HG03571 (cell line): ENCODE measurements around the gene FHAD1.
"Not testable (repeated sequence)": the region's sequence is repeated elsewhere in the genome, so short reads cannot be mapped to it uniquely, and the experiment has no call there.

Source experiments
- ATAC-seq: cut with Tn5 transposase; IDR thresholded peaks from one replicate; pipeline ENCODE4 v1.9.1; 2021; ENCODE audit not compliant: unreplicated experiment

Gene FHAD1

DNA sequence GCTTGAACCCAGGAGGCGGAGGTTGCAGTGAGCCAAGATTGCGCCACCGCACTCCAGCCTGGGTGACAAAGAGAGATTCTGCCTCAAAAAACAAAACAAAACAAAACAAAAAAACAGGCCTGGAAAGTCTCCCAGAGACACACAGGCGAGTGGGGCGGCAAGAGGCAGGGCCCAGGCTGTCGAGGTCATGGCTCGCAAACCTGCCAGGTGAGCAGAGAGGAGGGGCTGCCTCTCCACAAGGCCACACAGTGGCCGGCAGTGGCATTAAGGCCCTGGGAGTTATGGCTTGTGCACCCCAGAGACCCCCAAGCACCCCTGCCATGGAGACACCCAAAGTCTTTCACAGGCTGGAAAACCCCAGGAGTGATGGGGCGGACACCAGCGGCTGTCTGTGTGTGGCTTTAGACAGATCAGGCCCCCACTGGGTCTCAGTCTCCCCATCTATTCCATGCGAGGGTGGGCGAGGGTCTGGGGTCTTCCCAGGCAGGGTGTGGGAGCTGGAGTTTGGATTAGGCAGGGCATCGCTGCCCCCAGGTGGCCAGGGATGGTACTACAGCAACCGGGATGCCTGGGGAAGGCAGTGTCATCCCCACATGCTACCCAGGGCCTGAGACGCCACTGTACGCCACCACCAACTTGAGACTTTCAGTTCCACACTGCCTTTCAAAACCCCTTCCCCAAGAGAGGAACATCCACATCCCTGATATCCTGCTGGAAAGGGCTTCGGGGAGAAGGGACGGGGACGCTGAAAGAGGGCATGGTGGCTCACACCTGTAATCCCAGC is 184.0 kb downstream of the FHAD1 start:
- ATAC-seq: no peak

DNA sequence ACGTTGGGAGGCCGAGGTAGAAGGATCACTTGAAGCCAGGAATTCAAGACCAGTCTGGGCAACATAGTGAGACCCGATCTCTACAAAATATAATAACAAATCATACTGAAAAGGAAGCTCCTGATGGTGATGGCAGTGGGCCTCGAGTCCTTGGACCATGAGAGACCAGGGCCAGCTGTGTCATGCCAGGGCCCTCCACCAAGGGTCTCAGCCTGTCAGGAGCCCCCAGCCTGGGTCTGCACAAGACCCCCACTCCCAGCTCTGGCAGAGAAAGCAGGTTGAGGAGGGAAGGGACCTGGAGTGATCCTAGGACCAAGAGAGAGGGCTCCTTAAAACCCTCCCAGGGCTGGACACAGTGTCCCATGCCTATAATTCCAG is 184.5 kb downstream of the FHAD1 start:
- ATAC-seq: no peak

DNA sequence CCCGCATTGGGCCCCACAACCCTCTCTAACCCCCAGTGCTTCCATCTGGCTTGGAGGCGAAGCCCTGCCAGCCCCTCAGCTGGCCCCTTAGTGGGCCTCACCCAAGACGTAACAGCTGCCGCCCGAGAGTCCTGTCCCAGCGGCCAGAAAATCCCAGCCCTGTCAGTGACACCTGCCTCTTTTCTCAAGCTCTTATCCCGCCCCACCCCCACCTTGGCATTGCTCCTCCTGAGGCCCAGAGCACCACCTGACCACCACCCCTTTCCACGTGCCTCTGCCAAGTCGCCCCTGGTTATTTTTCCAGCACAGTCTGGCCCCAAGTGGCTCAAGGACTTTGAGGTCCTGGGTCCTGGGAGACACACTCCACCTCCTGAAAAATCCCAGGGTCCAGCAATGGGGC is 185.3 kb downstream of the FHAD1 start:
- no peak for ATAC-seq

DNA sequence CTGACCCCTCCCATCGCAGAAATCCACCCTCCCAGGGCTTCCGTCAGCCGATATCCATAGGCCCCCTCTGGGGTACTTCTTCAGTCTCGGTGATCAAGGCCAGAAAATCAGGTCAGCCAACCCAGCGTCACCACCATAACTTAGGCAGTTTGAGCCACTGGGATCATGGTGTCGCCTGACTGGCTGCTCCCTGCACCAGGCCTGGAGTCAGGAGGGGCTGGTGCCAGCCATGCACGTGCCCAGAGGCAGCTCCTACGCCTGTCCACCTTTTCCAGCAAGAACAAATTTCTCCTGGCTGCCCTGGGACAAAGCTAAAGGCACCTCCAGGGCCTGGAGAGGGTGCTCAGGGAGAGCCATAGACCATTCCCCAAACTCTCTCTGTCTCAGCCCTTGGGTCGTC is 186.4 kb downstream of the FHAD1 start:
- no peak for ATAC-seq

DNA sequence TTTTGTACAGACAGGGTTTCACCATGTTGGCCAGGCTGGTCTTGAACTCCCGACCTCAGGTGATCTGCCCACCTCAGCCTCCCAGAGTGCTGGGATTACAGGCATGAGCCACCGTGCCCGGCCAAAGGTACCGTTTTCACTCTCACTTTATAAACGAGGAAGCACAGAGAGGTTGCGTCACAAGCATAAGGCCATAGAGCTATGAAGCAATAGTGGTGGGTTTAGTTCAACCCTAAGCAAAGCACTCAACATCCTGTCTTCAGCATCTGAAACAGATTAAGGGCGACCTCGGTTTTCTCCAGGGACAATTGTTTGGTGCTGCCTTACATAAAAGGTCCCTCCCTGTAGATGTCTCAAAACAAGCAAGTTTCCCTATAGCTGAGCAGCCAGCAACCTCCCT is 187.7 kb downstream of the FHAD1 start:
- not testable (repeated sequence) for ATAC-seq

DNA sequence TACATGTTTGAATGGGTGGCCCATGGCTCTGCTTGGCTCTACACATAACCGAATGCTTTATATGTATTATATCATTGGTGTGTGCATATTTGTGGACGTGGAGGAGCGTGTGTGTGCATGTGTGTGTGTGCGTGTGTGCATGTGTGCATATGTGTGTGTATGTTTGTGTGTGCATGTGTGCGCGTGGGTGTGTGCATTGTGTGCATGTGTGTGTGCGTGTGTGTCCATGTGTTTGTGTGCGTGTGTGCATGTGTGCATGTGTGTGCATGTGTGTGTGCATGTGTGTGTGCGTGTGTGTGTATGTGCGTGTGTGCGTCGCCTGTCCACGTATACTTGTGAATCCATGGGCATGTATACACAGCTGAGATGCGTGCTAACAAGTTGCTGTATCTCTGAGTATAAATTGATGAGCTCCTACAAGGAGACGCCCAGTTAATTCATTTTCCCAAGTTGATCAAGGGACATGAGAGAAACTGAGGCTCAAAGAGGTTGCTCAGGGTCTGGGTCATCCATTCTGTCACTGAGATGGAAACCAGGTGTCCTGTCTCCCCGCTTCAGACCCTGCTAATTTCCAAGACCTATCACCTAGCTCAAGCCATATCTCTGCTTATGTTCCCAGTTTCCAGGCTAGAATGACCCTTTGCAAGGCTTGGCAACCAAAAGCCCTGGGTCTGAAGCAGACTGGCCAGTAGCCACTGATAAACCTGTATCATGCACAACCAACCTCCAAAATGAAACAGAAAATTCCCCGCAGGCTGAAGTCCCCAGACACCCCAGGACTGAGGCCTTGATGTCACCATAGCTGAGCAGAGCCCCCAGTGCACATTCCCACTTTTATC is 188.4 kb downstream of the FHAD1 start:
- ATAC-seq: no peak

DNA sequence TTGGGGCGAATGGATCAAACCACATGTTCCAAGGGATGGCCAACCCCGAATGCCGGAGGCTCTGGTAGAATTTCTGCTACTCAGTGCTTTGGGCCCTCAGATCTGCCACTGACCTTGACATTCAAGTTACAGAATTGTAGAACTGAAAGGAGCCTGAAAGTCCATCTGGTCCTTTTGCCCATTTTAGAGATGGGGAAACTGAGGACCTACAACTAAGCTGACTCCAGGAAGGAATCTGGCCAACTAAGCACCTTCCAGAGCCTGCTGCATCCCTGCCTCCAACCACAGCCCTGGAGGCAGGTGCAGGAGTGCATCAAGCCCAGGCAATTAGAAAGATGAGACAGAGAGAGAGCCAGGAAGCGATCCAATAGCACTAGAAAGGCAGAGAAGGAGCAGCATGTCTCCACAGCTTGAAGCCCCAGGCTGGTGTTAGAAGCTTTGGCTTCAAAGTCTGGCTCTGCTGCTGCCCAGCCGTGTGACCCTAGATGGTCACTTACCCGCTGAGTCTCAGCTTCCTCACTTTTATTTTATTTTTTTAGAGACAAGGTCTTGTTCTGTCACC is 189.9 kb downstream of the FHAD1 start:
- ATAC-seq: no peak

DNA sequence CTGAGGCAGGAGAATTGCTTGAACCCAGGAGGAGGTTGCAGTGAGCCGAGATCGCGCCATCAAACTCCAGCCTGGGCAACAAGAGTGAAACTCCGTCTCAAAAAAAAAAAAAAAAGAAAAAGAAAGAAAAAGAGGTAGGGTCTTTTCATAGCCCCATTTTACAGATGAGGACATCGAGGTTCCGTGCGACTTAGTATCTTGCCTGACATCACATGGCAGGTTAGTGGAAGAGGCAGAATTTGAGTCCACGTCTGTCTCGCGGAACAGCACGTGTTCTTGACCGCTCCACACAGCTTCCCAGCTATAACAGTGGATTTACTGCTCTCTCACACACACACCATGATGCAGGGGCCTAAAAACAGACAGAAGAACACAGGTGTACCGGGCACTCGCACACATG is 192.3 kb downstream of the FHAD1 start:
- no peak for ATAC-seq

DNA sequence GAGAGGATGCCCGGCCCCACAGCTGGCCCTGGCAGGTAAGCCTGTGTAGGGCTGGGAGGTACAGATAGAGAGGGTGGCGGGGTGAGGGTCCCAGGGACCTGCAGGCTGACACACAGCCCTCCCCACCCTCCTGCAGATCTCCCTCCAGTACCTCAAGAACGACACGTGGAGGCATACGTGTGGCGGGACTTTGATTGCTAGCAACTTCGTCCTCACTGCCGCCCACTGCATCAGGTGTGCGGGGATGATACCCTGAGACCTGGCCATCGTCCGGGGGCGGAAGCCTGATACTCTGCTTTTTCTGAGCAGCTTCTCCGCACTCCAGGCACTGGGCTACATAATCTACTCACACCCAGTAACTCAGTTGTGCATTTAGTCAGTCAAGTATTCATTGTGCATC is 193.3 kb downstream of the FHAD1 start:
- ATAC-seq: no peak

DNA sequence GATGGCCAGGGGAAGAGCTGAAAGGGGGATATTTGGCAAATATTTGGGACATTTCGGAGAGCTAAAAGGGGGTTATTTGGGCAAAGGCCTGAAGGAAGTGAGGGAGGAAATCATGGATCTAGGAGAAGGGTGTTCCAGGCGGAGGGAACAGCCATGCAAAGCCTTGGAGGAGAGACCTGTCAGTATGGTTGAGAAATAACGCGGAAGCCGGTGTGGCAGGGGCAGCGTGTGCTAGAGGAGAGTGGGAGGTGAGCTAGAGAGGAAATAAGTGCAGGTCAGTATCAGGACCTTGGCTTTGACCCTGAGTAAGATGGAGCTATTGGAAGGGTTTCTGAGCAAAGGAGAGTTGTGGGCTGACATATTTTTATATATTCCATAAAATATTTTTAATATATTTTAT is 194.2 kb downstream of the FHAD1 start:
- no peak for ATAC-seq

DNA sequence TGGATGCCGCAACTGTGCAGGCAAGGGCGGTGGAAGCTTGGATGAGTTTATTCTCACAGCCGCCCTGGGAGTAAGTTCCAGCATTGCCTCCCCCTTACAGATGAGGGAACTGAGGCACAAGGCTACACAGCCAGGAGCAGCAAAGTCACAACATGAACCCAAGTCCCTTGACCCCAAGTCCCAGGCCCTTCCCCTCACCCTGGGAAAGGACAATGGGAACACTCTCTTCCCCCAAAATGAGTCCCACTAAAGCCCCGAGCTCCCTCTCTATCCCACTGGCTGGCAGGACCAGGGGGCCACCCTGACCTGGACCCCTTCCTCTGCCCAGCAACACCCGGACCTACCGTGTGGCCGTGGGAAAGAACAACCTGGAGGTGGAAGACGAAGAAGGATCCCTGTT is 195.1 kb downstream of the FHAD1 start:
- no peak for ATAC-seq

DNA sequence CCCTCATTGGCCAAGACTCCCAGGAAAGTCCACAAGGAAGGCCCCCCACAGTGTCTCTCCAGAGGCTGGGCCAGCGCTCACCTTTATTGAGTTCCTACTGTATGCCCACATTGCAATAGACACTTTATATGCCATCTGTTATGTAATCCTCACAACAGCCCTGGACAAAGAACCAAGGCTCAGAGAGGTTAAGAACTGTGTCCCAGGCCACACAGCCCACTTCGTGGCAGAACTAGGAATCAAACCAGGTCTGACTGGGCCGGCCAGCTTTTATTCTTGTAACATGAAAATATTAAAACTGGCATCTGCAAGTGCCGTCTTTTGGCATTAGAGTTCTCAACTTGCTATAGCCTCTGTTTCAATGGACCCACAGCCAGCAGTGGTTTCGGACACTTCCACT is 195.7 kb downstream of the FHAD1 start:
- ATAC-seq: no peak

DNA sequence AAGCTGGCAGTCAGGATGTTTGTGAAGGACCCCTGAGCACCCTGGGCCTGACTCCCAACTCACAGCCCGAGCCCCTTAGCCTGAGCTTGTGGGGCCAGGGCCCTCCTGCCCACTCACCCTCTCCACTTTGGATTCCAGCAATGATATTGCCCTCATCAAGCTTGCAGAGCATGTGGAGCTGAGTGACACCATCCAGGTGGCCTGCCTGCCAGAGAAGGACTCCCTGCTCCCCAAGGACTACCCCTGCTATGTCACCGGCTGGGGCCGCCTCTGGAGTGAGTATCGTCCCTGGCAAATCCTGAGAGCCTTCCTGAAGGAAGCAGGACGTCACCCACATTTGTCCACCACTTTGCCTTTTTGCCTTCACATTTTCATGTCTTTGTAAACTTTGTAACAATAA is 196.3 kb downstream of the FHAD1 start:
- ATAC-seq: no peak

DNA sequence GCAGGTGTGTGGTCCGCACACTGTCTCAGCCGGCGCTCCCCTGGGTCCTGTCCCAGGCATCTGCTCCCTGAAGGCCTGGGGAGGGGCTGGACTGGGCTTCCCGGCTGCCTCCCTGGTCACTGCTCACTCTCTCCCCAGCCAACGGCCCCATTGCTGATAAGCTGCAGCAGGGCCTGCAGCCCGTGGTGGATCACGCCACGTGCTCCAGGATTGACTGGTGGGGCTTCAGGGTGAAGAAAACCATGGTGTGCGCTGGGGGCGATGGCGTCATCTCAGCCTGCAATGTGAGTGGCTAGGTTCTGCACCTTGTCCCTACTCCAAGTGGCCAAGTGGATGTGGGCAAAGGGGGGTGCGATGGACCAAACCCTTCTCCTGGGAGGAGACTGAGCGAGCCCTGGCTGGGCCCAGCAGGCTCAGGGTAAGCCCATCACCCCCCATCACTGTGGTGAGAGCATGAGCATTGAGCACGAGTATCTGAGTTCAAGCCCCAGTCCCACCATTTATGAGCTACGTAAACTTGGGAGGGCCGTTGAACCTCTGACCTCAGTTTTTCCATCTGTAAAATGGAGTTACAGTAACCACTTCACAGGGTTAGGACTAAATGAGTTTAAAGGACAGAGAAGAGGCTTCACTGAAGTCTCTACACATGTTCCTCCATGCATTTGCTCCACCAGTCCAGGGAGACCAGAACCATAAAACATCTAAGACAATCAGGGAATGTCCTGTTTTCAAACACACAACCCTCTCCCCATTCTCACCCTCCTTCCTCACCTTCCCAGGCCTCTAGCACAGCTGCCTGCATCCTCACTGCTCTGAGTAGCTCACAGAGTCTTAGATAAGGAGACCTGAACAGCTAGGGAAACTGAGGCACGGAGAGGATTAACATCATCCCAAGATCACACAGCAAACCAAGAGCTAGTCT is 197.7 kb downstream of the FHAD1 start:
- no peak for ATAC-seq

DNA sequence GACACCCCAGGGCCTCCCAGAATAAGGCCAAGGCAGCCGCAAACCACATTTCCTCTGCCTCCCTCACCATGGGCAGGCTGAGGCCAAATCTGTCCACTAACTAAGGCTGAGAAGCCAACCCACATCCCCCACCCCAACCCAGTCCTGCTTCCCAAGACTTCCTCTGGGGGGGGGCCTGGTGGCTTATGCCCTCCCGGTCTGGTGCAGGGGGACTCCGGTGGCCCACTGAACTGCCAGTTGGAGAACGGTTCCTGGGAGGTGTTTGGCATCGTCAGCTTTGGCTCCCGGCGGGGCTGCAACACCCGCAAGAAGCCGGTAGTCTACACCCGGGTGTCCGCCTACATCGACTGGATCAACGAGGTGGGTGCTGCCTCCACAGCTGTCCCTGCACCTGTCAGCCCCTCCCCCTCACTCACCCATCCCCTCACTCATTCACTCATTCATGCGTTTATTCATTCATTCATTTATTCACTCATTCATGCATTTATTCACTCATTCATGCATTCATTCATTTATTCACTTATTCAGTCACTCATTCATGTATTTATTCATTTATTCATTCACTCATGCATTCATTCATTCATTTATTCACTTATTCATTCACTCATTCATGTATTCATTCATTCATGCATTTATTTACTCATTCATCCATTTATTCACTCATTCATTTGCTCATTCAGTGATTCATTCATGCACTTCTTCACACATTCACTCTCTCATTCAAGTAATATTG is 198.5 kb downstream of the FHAD1 start:
- ATAC-seq: no peak

DNA sequence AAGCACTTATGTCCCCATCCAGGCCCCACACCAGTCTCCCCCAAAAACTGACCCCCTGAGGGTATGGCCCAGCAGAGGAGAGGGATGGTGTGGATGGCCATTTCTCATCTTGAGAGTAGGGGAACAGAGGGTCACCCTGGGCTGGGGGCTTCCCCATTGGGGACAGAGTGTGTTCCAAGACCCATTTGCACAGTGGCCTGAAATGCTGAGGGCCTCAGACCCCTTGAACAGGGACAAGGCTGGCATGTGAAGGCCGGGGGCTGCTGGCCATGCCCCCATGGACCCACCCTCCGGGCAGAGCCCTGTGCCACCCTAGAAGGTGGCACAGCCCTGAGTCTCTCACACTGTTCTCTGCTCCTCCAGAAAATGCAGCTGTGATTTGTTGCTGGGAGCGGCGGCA is 199.2 kb downstream of the FHAD1 start:
- no peak for ATAC-seq
